K562 (cell line): ENCODE results near the gene VDR. TPM values are rescaled to one million over a fixed set of nuclear protein-coding genes. Genes with fewer than 3 reads are reported as not detected.

Experiments used
- ATAC-seq: fragments of 200-7000 bp; cut with Tn5 transposase; 3 replicates; pipeline ENCODE4 v1.9.1; 2020; ENCODE audit warnings: moderate library complexity
- BruUV-seq: library from RNA; stranded (reverse); fragments of 400-500 nt; replicated peaks from 2 replicates; lab custom pipeline; 2021; lab: Mats Ljungman, UMichigan
- CTCF ChIA-PET: fragments of 300-600 bp; formaldehyde crosslinking; extraction: SDS; loops from one replicate; lab custom pipeline; 2021; ENCODE audit warnings: low intra/inter-chr PET ratio; lab: Yijun Ruan, JAX
- POLR2A ChIA-PET: fragments of 300-600, 350-650 bp; sonication (Branson Sonifier 250); formaldehyde crosslinking; extraction: SDS; loops from one replicate; lab custom pipeline; 2021; ENCODE audit warnings: antibody characterized with exemption, inconsistent platforms; lab: Yijun Ruan, JAX
- DNase-seq, 4 experiments: peaks; one replicate each; pipeline versions ENCODE4 v3.0.0 to v3.0.0-alpha.2; 2011 to 2018; ENCODE audit warnings: low spot score in 3 of 4, mixed read lengths in 3 of 4; ENCODE audit errors: extremely low read depth in 1 of 4
- FAIRE-seq: peaks from 2 replicates; lab custom pipeline; 2011; peaks lifted over from hg19 to GRCh38; lab: Jason Lieb, UNC
- H2AFZ ChIP-seq: 2 replicates; pipeline ENCODE4 v1.6.0; 2011; ENCODE audit warnings: low read depth, low read length, control low read depth, inconsistent platforms
- H3K27ac ChIP-seq: fragments of 200-600 bp; 3 replicates; pipeline ENCODE4 v1.8.0; 2011; ENCODE audit warnings: low read depth, mild to moderate bottlenecking, control low read depth, inconsistent platforms, low read length, moderate library complexity, mixed read lengths; ENCODE audit errors: extremely low read depth
- H3K27me3 ChIP-seq, 2 experiments: fragments of 300-600 bp in 1 of 2; 2 replicates in 1 of 2; 3 replicates in 1 of 2; pipeline versions ENCODE4 v1.6.0 to v1.8.0; 2011; ENCODE audit warnings: inconsistent platforms in 2 of 2, low read length in 2 of 2, mild to moderate bottlenecking in 1 of 2, mixed read lengths in 1 of 2, moderate library complexity in 1 of 2; ENCODE audit not compliant: control insufficient read depth in 2 of 2, insufficient read depth in 2 of 2
- H3K36me3 ChIP-seq: fragments of 300-600 bp; 3 replicates; pipeline ENCODE4 v1.8.0; 2011; ENCODE audit warnings: mild to moderate bottlenecking, low read length, inconsistent platforms; ENCODE audit not compliant: control insufficient read depth, insufficient read depth
- H3K4me1 ChIP-seq, 2 experiments: fragments of 200-600 bp in 1 of 2; replicated peaks in 1 of 2; 2 replicates in 1 of 2; 3 replicates in 1 of 2; pipeline versions ENCODE4 v1.5.1 to v1.8.0; 2011; ENCODE audit warnings: inconsistent platforms in 2 of 2, low read length in 2 of 2, mild to moderate bottlenecking in 1 of 2, mixed read lengths in 1 of 2, moderate library complexity in 1 of 2; ENCODE audit not compliant: control insufficient read depth in 2 of 2, insufficient read depth in 2 of 2
- H3K4me2 ChIP-seq: 2 replicates; pipeline ENCODE4 v1.6.1; 2011; ENCODE audit warnings: low read length, control low read depth, inconsistent platforms, mixed read lengths; ENCODE audit not compliant: insufficient read depth
- H3K4me3 ChIP-seq: fragments of 200-600 bp; sonication (generic), shearing (Covaris generic); 2 replicates; pipeline ENCODE4 v1.5.1; 2016; ENCODE audit warnings: control low read depth, inconsistent platforms
- H3K79me2 ChIP-seq: fragments of 200-600 bp; 3 replicates; pipeline ENCODE4 v1.8.0; 2011; ENCODE audit warnings: low read length, inconsistent platforms; ENCODE audit not compliant: control insufficient read depth, insufficient read depth
- H3K9ac ChIP-seq, 2 experiments: 2 replicates each; pipeline versions ENCODE4 v1.6.0 to v1.6.1; 2011; ENCODE audit warnings: low read depth in 2 of 2, low read length in 2 of 2, control low read depth in 1 of 2, inconsistent platforms in 1 of 2, mild to moderate bottlenecking in 1 of 2, mixed read lengths in 1 of 2; ENCODE audit not compliant: insufficient read depth in 1 of 2
- H3K9me1 ChIP-seq: one replicate; pipeline ENCODE4 v1.6.0; 2011; ENCODE audit warnings: inconsistent platforms, mild to moderate bottlenecking, low read length, moderate library complexity; ENCODE audit not compliant: control insufficient read depth, insufficient read depth
- H3K9me3 ChIP-seq: replicated peaks from 2 replicates; pipeline ENCODE4 v1.5.1; 2011; ENCODE audit warnings: low read depth, low read length, inconsistent platforms; ENCODE audit not compliant: control insufficient read depth, insufficient read depth
- H4K20me1 ChIP-seq: replicated peaks from 2 replicates; pipeline ENCODE4 v1.6.1; 2011; ENCODE audit warnings: low read length, inconsistent platforms, mixed read lengths; ENCODE audit not compliant: control insufficient read depth, insufficient read depth
- FOXK1 ChIP-seq: sonication (generic); formaldehyde crosslinking; IDR thresholded peaks from 2 replicates; pipeline ENCODE4 v1.8.0; 2022; ENCODE audit warnings: missing genetic modification reagents, mild to moderate bottlenecking, borderline replicate concordance
- KDM4B ChIP-seq, 2 experiments: fragments of 450-650 bp in 1 of 2; sonication (generic) in 1 of 2; IDR thresholded peaks; 2 replicates each; pipeline ENCODE4 v1.6.1; 2016 to 2017; ENCODE audit warnings: borderline replicate concordance in 2 of 2, antibody characterized with exemption in 1 of 2, low read depth in 1 of 2, mild to moderate bottlenecking in 1 of 2
- L3MBTL2 ChIP-seq: fragments of 450-650 bp; IDR thresholded peaks from 2 replicates; pipeline ENCODE4 v1.6.1; 2016; ENCODE audit warnings: mild to moderate bottlenecking, moderate library complexity
- NR4A1 ChIP-seq, 2 experiments: fragments of 250-450 bp in 1 of 2; fragments of 450-650 bp in 1 of 2; sonication (Bioruptor Pico) in 1 of 2; IDR thresholded peaks; 2 replicates each; pipeline versions ENCODE4 v1.4.0 to v1.6.1; 2016 to 2020; ENCODE audit warnings: mild to moderate bottlenecking in 2 of 2, missing compliant biosample characterization in 1 of 2, missing genetic modification characterization in 1 of 2, moderate library complexity in 1 of 2
- STAT5A ChIP-seq: IDR thresholded peaks from 2 replicates; pipeline ENCODE4 v1.6.1; 2012; ENCODE audit warnings: low read length, inconsistent platforms, borderline replicate concordance
- TEAD4 ChIP-seq, 2 experiments: sonication (generic) in 1 of 2; formaldehyde crosslinking in 1 of 2; IDR thresholded peaks; 2 replicates each; pipeline versions ENCODE4 v1.6.1 to v1.8.0; 2012 to 2022; ENCODE audit warnings: borderline replicate concordance in 1 of 2, inconsistent platforms in 1 of 2, low read length in 1 of 2, mild to moderate bottlenecking in 1 of 2, missing genetic modification reagents in 1 of 2
- ZNF217 ChIP-seq: sonication (generic); formaldehyde crosslinking; IDR thresholded peaks from 2 replicates; pipeline ENCODE4 v1.8.0; 2022; ENCODE audit warnings: mild to moderate bottlenecking, missing genetic modification reagents
- ZNF354B ChIP-seq: fragments of 250-450 bp; sonication (Bioruptor Pico); IDR thresholded peaks from 2 replicates; pipeline ENCODE4 v1.4.0; 2020
- ZNF384 ChIP-seq: IDR thresholded peaks from 2 replicates; pipeline ENCODE4 v1.6.1; 2012; ENCODE audit warnings: low read depth, low read length, improper control_type of control experiment
- WGBS: fragments of 100-300 bp; shearing (Covaris generic); methylation state at CpG from one replicate; pipeline ENCODE4 v1.1.6; 2016; ENCODE audit warnings: low coverage, mixed read lengths; ENCODE audit not compliant: insufficient coverage; ENCODE audit errors: missing lambda C conversion rate; 5-methylcytosine and 5-hydroxymethylcytosine counted together
- in situ Hi-C: fragments of 300-500 bp; cut with MboI; formaldehyde crosslinking; loops from 4 replicates; pipeline ENCODE4 v1.15.0; 2018; ENCODE audit warnings: inconsistent platforms, mixed read lengths
- intact Hi-C: fragments of 100-400 bp; cut with micrococcal nuclease; formaldehyde crosslinking; loops from 2 replicates; pipeline ENCODE4 v1.14.2; 2022
- polyA plus RNA-seq, 8 experiments: library from polyadenylated mRNA; depleted of rRNA in 4 of 8; stranded (reverse) in 5 of 8; unstranded in 3 of 8; fragments of >200 nt; fragmentation: Nextera tagmentation in 2 of 8; fragmentation: Illumina TruSeq in 1 of 8; extraction: Ambion mirVana in 2 of 8; extraction: Trizol in 1 of 8; gene quantifications; 2 replicates each; pipeline versions ENCODE4 v1.2.1 to v1.2.3, GENCODE V29; 2011 to 2014; ENCODE audit warnings: inconsistent platforms in 1 of 8, missing spikeins in 1 of 8
- total RNA-seq, 7 experiments: library from RNA; depleted of rRNA in 6 of 7; stranded (reverse); fragments of >200 nt in 6 of 7; fragmentation: Illumina TruSeq in 2 of 7; extraction: Trizol in 2 of 7; gene quantifications; 2 replicates each; pipeline versions ENCODE4 v1.2.1 to v1.2.3, GENCODE V29; 2011 to 2021; ENCODE audit warnings: low replicate concordance in 1 of 7
- TF ChIP-seq, protein P1 (sequence below), 2 experiments: IDR thresholded peaks; 2 replicates each; pipeline ENCODE4 v1.6.1; 2011; ENCODE audit warnings: borderline replicate concordance in 1 of 2, control low read depth in 1 of 2, low read depth in 1 of 2, low read length in 1 of 2, mild to moderate bottlenecking in 1 of 2, mixed read lengths in 1 of 2, moderate library complexity in 1 of 2; ENCODE audit not compliant: insufficient read depth in 1 of 2, insufficient read length in 1 of 2, poor library complexity in 1 of 2, severe bottlenecking in 1 of 2; ENCODE audit errors: extremely low read depth in 1 of 2
- TF ChIP-seq, protein P2 (sequence below): fragments of 250-450 bp; sonication (Bioruptor Pico); IDR thresholded peaks from 2 replicates; pipeline ENCODE4 v1.5.0; 2021; ENCODE audit warnings: mild to moderate bottlenecking, moderate library complexity
- TF ChIP-seq, protein P3 (sequence below): sonication (generic); formaldehyde crosslinking; IDR thresholded peaks from 2 replicates; pipeline ENCODE4 v1.8.1; 2023; ENCODE audit warnings: mild to moderate bottlenecking, missing genetic modification reagents

VDR gene
- total and polyA plus RNA-seq, 9 of the 15 experiments (the other 6 are each of a cell fraction or from before 2014, with no cell fraction given), result 0.61 to 4.8 (median 2.0) TPM

DNA sequence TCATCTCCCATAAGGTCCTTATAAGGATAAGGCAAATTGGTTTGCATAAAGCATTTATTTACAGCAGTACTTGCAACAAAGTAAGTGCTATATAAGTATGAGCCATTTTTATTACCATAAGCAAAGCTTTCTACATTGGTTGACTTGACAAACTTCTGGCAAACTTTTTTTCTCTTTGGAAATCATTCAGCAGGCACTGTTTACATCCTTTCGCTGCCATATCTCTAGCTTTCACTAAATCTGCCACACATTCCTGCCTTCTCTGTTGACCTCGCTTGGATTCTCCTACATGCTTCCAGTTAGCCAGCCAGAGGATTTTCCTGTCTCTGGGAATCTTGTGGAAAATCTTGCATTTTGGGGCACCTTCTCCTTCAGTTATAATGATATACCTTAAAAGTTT, 63.3 kb downstream of the VDR start (continued):
- TF ChIP-seq, protein P1, sequence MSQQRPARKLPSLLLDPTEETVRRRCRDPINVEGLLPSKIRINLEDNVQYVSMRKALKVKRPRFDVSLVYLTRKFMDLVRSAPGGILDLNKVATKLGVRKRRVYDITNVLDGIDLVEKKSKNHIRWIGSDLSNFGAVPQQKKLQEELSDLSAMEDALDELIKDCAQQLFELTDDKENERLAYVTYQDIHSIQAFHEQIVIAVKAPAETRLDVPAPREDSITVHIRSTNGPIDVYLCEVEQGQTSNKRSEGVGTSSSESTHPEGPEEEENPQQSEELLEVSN (IDR thresholded peaks at IDR 0.05; ENCODE audit: borderline replicate concordance in 1 of 2, extremely low read depth in 1 of 2, insufficient read depth in 1 of 2, insufficient read length in 1 of 2, low read depth in 1 of 2, low read length in 1 of 2, poor library complexity in 1 of 2, severe bottlenecking in 1 of 2), result no peak
- TF ChIP-seq ZNF384 (no peak), ZNF354B (CRISPR knock-in tag) (no peak), KDM4B (IDR thresholded peaks at IDR 0.05; ENCODE audit: borderline replicate concordance in 2 of 2, low read depth in 1 of 2) (no peak), ZNF217 (CRISPR knock-in tag) (no peak)

DNA sequence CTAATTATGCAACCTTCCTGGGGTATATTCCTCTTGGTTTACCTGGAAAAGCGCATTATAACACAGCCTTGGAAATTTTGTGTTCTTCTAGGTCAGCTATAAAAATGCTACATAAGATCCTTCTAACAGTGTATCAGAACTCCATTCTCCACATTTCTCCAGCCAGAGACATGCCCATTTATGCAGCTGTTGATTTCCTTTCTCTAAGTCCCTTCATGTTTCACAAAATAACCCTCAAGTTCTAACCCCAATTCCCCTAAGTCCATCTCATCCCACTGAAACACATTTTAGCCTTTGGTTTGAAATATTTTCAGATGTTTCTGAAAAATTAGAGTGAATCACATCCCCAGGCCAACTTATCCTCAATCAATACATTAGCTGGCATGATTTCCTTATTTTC, 64.2 kb downstream of the VDR start:
- H3K9ac ChIP-seq, result no peak overlapping the region
- H3K4me3 ChIP-seq, result no peak overlapping the region
- no peak overlapping the region for H2AFZ ChIP-seq
- peaks cover 18 to 25% of the 10 kb centered on the region in 2 experiments for H3K4me1 ChIP-seq
- H3K27me3 ChIP-seq, result peaks cover 0 to 6% of the 10 kb centered on the region in 2 experiments; a peak in 1 of 5 replicates
- BruUV-seq, result no TSS peak
- H3K27ac ChIP-seq, result no peak overlapping the region
- WGBS, result 60% methylated on average over 1 of the region's 1 CpG
- no peaks in the 10 kb centered on the region for H3K36me3 ChIP-seq
- no peak for ATAC-seq
- POLR2A ChIA-PET, result interaction anchor here (0.9 to 1.5 kb wide), 2 partner anchors 11 to 83 kb away, joined by 3 to 4 read pairs; no protein-coding TSS in a partner anchor
- no peak overlapping the region for H3K4me2 ChIP-seq
- DNase-seq, result no peak
- in situ Hi-C loops (no loop called here), intact Hi-C loops (no loop called here)
- no peaks in the 10 kb centered on the region for H4K20me1 ChIP-seq
- no peaks in the 10 kb centered on the region for H3K79me2 ChIP-seq
- CTCF ChIA-PET, result interaction anchor here (1.2 kb wide), 1 partner anchor 123 kb away, joined by 5 read pairs; no protein-coding TSS in a partner anchor
- H3K9me3 ChIP-seq, result no peaks in the 10 kb centered on the region
- FAIRE-seq, result no peak
- H3K9me1 ChIP-seq, result peaks cover 4% of the 10 kb centered on the region
- TF ChIP-seq NR4A1 (CRISPR knock-in tag; IDR thresholded peaks at IDR 0.05), result no peak
- TF ChIP-seq NR4A1 (tag; IDR thresholded peaks at IDR 0.05), result no peak
- TF ChIP-seq TEAD4 (IDR thresholded peaks at IDR 0.05; ENCODE audit: low read length), result no peak
- no peak for TF ChIP-seq TEAD4 (CRISPR knock-in tag; IDR thresholded peaks at IDR 0.05; ENCODE audit: borderline replicate concordance)
- TF ChIP-seq STAT5A, result no peak
- TF ChIP-seq, protein P2, sequence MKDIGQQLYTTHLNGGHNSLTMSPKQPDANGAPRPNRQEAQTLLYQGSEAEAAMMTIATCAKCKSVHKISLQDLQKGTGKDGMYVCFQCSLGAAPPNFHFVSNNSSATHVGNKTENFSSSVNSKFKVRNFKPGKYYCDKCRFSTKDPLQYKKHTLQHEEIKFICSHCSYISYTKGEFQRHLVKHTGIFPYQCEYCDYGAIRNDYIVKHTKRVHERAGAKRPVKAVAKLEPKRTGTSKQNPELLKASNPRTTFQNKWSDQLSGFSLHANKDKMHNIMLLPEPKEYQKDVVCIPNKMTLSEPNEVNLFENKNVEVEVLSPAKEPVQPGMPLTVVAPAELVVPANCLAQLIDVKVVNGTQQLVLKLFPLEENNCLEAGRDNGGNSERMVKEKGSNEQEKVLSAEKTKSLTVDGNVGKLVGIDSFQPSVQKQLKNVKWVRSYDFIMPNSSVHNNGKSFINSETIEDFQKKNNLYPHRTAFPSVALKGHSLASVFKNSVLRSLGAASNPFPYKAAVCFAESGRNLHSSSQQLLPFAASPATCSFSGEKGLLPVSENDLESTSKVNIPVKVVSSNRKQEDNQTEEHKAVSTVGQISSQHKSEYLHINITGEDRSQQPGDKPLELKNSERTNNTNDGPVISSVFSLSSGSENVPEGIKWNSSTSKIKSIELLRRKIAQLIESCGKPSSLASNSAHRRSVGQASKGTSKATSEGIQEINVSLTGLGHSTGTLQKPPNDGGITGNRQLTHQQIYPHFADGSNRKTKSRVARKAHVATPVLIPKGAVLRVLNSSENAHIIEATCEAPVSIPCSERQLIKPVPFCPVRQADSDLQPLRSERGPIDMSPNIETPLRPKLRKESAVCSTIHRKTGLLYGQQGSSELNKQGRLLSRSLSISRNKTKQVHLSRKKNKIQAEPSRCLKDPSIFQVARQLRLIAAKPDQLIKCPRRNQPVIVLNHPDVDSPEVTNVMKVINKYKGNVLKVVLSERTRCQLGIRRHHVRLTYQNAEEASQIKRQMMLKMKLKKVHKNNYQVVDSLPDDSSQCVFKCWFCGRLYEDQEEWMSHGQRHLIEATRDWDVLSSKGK (CRISPR knock-in tag), result no peak
- no peak for TF ChIP-seq L3MBTL2
- TF ChIP-seq, protein P3, sequence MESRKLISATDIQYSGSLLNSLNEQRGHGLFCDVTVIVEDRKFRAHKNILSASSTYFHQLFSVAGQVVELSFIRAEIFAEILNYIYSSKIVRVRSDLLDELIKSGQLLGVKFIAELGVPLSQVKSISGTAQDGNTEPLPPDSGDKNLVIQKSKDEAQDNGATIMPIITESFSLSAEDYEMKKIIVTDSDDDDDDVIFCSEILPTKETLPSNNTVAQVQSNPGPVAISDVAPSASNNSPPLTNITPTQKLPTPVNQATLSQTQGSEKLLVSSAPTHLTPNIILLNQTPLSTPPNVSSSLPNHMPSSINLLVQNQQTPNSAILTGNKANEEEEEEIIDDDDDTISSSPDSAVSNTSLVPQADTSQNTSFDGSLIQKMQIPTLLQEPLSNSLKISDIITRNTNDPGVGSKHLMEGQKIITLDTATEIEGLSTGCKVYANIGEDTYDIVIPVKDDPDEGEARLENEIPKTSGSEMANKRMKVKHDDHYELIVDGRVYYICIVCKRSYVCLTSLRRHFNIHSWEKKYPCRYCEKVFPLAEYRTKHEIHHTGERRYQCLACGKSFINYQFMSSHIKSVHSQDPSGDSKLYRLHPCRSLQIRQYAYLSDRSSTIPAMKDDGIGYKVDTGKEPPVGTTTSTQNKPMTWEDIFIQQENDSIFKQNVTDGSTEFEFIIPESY (CRISPR knock-in tag), result no peak
- TF ChIP-seq FOXK1 (CRISPR knock-in tag), result no peak
